Measurements from ENCODE around the gene MAP1LC3B2.

DNA sequence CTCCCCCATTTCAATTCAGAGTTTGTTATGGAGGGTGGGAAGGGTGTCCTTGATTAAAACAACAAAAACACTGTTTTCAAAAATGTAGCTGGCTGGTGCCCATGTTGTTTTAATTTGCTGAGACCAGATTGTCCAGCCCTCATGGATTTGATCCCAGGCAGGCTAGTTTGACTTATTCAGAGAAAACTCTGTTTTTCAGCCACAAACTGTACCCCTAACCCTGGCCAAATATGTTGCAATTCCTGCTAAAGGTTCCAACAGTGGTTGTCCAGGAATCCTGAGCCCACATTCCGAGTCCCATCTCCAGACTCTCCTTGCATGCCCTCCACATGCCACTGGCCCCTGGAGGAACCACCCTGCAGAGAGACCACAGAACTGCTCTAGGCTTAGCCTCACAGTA is 36.0 kb downstream of the MAP1LC3B2 start:
- TF ChIP-seq CTCF (IDR thresholded peaks at IDR 0.05; ENCODE audit: insufficient read depth, low read length) (no peak), POLR2AphosphoS5 (IDR thresholded peaks at IDR 0.05; ENCODE audit: low read depth) (no peak), SPI1 (IDR thresholded peaks at IDR 0.05; ENCODE audit: borderline replicate concordance, low read depth) (no peak)
